Panc1 (cell line): Measurements from ENCODE around the gene ITPKB. TPM values are rescaled to one million over a fixed set of nuclear protein-coding genes. Genes with fewer than 3 reads are reported as not detected.

Source experiments
- ATAC-seq: fragments of 200-7000 bp; cut with Tn5 transposase; 2 replicates; pipeline ENCODE4 v1.9.1; 2020; ENCODE audit warnings: mild to moderate bottlenecking, moderate library complexity
- BruUV-seq: library from RNA; stranded (reverse); fragments of 400-500 nt; replicated peaks from 2 replicates; lab custom pipeline; 2021; lab: Mats Ljungman, UMichigan
- CTCF ChIA-PET: fragments of 300-600 bp; sonication (Branson Sonifier 250); formaldehyde crosslinking; loops from one replicate; lab custom pipeline; 2022; ENCODE audit warnings: antibody characterized with exemption; lab: Charles Lee
- POLR2A ChIA-PET: fragments of 300-600 bp; sonication (Branson Sonifier 250); formaldehyde crosslinking; loops from one replicate; lab custom pipeline; 2022; ENCODE audit warnings: antibody characterized with exemption; lab: Charles Lee
- DNase-seq: peaks from one replicate; pipeline ENCODE4 v3.0.0-alpha.2; 2010; ENCODE audit warnings: low read depth, low spot score
- H3K27ac ChIP-seq: 2 replicates; pipeline ENCODE4 v1.5.1; 2011; ENCODE audit warnings: mild to moderate bottlenecking, low read length, inconsistent platforms
- H3K27me3 ChIP-seq: fragments of 200-500 bp; sonication (Bioruptor generic); 2 replicates; pipeline ENCODE4 v1.6.0; 2014; ENCODE audit warnings: low read length, inconsistent platforms; ENCODE audit not compliant: control insufficient read depth, insufficient read depth
- H3K36me3 ChIP-seq: fragments of 200-500 bp; sonication (Bioruptor generic); 2 replicates; pipeline ENCODE4 v1.5.1; 2014; ENCODE audit warnings: inconsistent platforms, mild to moderate bottlenecking, low read length, moderate library complexity; ENCODE audit not compliant: control insufficient read depth, insufficient read depth
- H3K4me1 ChIP-seq: 2 replicates; pipeline ENCODE4 v1.5.1; 2011; ENCODE audit warnings: inconsistent platforms, mild to moderate bottlenecking, low read length, moderate library complexity; ENCODE audit not compliant: control insufficient read depth, insufficient read depth
- H3K4me3 ChIP-seq, 2 experiments: 2 replicates each; pipeline ENCODE4 v1.5.1; 2011 to 2012; ENCODE audit warnings: low read depth in 2 of 2, low read length in 2 of 2, mild to moderate bottlenecking in 2 of 2, inconsistent platforms in 1 of 2, moderate library complexity in 1 of 2
- H3K9me3 ChIP-seq: fragments of 200-500 bp; sonication (Bioruptor generic); 2 replicates; pipeline ENCODE4 v1.5.1; 2014; ENCODE audit warnings: low read depth, mild to moderate bottlenecking, inconsistent platforms, low read length, moderate library complexity; ENCODE audit not compliant: control insufficient read depth, insufficient read depth
- CTCF ChIP-seq: fragments of 450-650 bp; IDR thresholded peaks from 2 replicates; pipeline ENCODE4 v1.5.1; 2017; ENCODE audit warnings: mild to moderate bottlenecking
- POLR2AphosphoS5 ChIP-seq: IDR thresholded peaks from 2 replicates; pipeline ENCODE4 v1.6.1; 2012; ENCODE audit warnings: mild to moderate bottlenecking, low read depth, low read length, moderate library complexity
- REST ChIP-seq, 2 experiments: IDR thresholded peaks; 2 replicates each; pipeline ENCODE4 v1.6.1; 2011 to 2012; ENCODE audit warnings: low read depth in 2 of 2, control low read depth in 1 of 2, low read length in 1 of 2, mild to moderate bottlenecking in 1 of 2, moderate library complexity in 1 of 2; ENCODE audit not compliant: insufficient read depth in 1 of 2
- SIN3A ChIP-seq: IDR thresholded peaks from 2 replicates; pipeline ENCODE4 v1.6.1; 2012; ENCODE audit warnings: low read depth, mild to moderate bottlenecking, low read length, moderate library complexity, borderline replicate concordance; ENCODE audit not compliant: insufficient read depth
- TCF7L2 ChIP-seq: IDR thresholded peaks from 2 replicates; pipeline ENCODE4 v1.6.1; 2011; ENCODE audit warnings: mild to moderate bottlenecking, low read depth, low read length, inconsistent platforms
- in situ Hi-C: cut with HindIII; loops from 2 replicates; pipeline ENCODE4 v1.10.0; 2016; ENCODE audit warnings: low sequenced_read_pairs, low pct_unique_long_range_greater_than_20kb
- intact Hi-C: fragments of 100-400 bp; cut with micrococcal nuclease; formaldehyde crosslinking; loops from one replicate; pipeline ENCODE4 v1.10.0; 2022; ENCODE audit not compliant: unreplicated experiment
- total RNA-seq: library from RNA; stranded (reverse); gene quantifications from one replicate; pipeline ENCODE4 v1.2.1, GENCODE V29; 2021; ENCODE audit not compliant: unreplicated experiment

The ITPKB gene
- total RNA-seq, 1 experiment from 2014 or later = 10.9 TPM

- in situ Hi-C loops (no loop called here), intact Hi-C loops (no loop called here)
- no peak for TF ChIP-seq SIN3A
- no peak for TF ChIP-seq POLR2AphosphoS5
- TF ChIP-seq TCF7L2 = no peak
- no peak for TF ChIP-seq CTCF
- no peak for TF ChIP-seq REST (IDR thresholded peaks at IDR 0.05; ENCODE audit: insufficient read depth in 1 of 2, low read depth in 2 of 2, low read length in 1 of 2)
- Histone ChIP-seq H3K36me3 (no peaks in the 10 kb centered on the region), H3K4me1 (peaks cover 5% of the 10 kb centered on the region), H3K9me3 (no peaks in the 10 kb centered on the region), H3K27me3 (no peaks in the 10 kb centered on the region), H3K4me3 (peak overlapping the region; percentile 66 to 78), H3K27ac (peak overlapping the region; percentile 94)
- ATAC-seq (no peak), DNase-seq (no peak)
- ChIA-PET CTCF (no interaction called here), POLR2A (interaction anchor here (1.6 kb wide), 1 partner anchor 22 kb away, joined by 3 read pairs; no protein-coding TSS in a partner anchor)
- no TSS peak for BruUV-seq
Observed at GRCh38 chr1:226702318-226702956, 36.6 kb downstream of the ITPKB start.

- CTCF ChIA-PET = no interaction called here
- no peaks in the 10 kb centered on the region for H3K27me3 ChIP-seq
- no peaks in the 10 kb centered on the region for H3K36me3 ChIP-seq
- H3K4me1 ChIP-seq = peaks cover 5% of the 10 kb centered on the region
- no peak for TF ChIP-seq TCF7L2
- TF ChIP-seq REST (IDR thresholded peaks at IDR 0.05; ENCODE audit: insufficient read depth in 1 of 2, low read depth in 2 of 2, low read length in 1 of 2) = no peak
- TF ChIP-seq POLR2AphosphoS5 = no peak
- no peak for DNase-seq
- H3K27ac ChIP-seq = no peak overlapping the region
- no peak overlapping the region for H3K4me3 ChIP-seq
- ATAC-seq = no peak
- POLR2A ChIA-PET = no interaction called here
- intact Hi-C loops (no loop called here), in situ Hi-C loops (no loop called here)
- H3K9me3 ChIP-seq = no peaks in the 10 kb centered on the region
- BruUV-seq = no TSS peak
Observed at GRCh38 chr1:226700861-226701260, 38.2 kb downstream of the ITPKB start.
